T47D (cell line): Measurements from ENCODE around the gene VAMP2.

Experiments used
- DNase-seq, 2 experiments: peaks; one replicate each; pipeline versions ENCODE4 v3.0.0 to v3.0.0-alpha.2; 2011 to 2012; ENCODE audit warnings: low read depth in 1 of 2, low spot score in 1 of 2
- JUND ChIP-seq: IDR thresholded peaks from 2 replicates; pipeline ENCODE4 v1.6.1; 2012; ENCODE audit warnings: low read depth
- in situ Hi-C: cut with HindIII; loops from 2 replicates; pipeline ENCODE4 v1.10.0; 2016; ENCODE audit warnings: low sequenced_read_pairs, low pct_unique_long_range_greater_than_20kb

The VAMP2 gene

GRCh38 chr17:8156246-8156992 lies 6.3 kb downstream of the VAMP2 start:
- TF ChIP-seq JUND, result no peak
- DNase-seq, result peak; percentile 98 to 100
- in situ Hi-C loops, result no loop called here

GRCh38 chr17:8155996-8156245 lies 6.8 kb downstream of the VAMP2 start:
- DNase-seq, result no peak
- in situ Hi-C loops, result no loop called here
- no peak for TF ChIP-seq JUND

GRCh38 chr17:8155231-8155995 lies 7.3 kb downstream of the VAMP2 start:
- peak in 1 of 2 experiments; percentile 90 for DNase-seq
- no peak for TF ChIP-seq JUND
- in situ Hi-C loops, result no loop called here

DNA sequence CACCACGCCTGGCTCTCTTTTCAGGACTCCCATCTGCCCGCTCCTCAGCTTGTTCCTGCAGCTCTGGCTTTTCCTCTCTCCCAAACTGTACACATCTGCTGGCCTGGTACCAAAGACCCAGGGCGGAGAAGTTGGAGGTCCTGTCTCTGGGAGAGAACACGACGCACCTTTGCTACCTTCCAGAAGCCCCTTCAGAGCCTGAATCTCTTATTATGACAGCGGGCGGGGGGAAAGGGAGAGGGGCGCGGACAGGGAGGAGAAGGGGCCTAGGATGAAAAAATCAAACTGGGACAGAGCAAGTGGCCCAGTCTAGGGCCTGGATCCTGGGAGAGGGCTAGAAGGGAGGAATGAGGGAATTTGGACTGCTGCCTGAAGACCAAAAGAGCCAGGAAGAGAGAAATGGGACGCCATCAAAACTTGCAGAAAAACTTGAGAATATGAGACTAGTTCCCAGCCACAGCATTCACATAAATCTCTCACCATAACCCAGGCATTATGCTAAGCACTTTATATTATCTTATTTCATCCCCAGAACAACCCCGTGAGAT lies 8.1 kb downstream of the VAMP2 start:
- in situ Hi-C loops, result no loop called here
- TF ChIP-seq JUND, result no peak
- no peak for DNase-seq

- DNase-seq, result peak; percentile 64 to 95
- in situ Hi-C loops, result no loop called here
- no peak for TF ChIP-seq JUND
These were observed 8.7 kb downstream of the VAMP2 start for GRCh38 chr17:8153957-8154607.

DNA sequence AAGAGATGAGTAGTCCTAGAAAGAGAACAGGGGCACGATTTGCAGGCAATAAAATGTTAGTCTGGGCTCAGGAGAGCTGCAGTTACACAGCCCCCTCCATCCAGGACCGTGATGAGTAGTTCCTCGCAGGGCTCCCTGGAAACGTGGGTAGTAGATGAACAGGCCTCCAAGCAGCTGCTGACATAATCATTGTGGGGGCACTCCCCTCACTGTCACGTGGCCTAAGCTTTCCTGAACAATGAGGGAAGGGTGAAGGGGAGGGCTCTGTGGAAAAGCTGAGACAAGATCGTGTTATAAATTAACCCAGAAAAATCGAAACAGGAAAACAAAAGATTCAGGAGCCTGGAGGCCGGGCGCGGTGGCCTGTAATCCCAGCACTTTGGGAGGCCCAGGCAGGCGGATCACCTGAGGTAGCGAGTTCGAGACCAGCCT lies 9.2 kb downstream of the VAMP2 start:
- in situ Hi-C loops, result no loop called here
- DNase-seq, result no peak
- no peak for TF ChIP-seq JUND

- DNase-seq, result no peak
- in situ Hi-C loops, result no loop called here
- TF ChIP-seq JUND, result no peak
These were observed 9.7 kb downstream of the VAMP2 start for GRCh38 chr17:8153031-8153451.

DNA sequence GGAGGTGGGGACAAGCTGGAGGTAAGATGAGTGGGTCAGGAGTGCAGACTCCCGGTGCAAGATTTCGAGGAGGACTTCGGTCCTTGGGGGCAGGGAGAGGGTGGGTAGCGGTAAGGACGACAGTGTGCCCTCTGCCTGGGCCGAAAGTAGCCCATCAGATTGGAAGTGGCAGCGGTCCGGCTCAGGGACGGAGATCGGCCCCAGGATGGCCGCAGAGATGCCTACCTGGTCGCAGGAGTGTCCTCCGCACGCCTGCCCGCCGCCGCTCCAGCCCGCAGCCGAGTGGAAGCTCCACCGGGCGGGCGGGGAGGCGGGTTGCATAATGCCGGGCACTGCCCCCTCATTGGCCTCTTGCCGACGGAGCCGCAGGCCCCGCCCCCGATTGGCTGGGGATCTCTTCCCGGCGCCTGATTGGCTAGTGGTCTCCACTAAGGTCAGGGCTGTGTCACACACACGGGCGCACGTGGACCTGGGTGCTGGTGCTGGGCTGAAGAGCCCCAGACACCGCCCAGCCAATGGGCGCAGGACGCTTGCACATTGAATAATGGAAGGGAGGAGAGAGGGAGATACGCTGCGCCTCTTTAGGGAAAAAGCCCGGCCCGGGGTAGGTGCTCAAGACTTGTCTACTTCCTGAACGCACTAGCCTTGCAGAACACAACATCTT lies 10.5 kb downstream of the VAMP2 start, which contains the start of gene PER1:
Gene PER1 (minus strand): TSS at position 293 of the 664 bp plus-strand sequence. CDS start 1,698 bp downstream, outside the sequence.
- peak; percentile 95 to 96 for DNase-seq
- no peak for TF ChIP-seq JUND
- in situ Hi-C loops, result no loop called here

GRCh38 chr17:8151641-8152111 lies 11.1 kb downstream of the VAMP2 start:
- in situ Hi-C loops, result no loop called here
- TF ChIP-seq JUND, result no peak
- peak in 1 of 2 experiments; percentile 37 for DNase-seq

DNA sequence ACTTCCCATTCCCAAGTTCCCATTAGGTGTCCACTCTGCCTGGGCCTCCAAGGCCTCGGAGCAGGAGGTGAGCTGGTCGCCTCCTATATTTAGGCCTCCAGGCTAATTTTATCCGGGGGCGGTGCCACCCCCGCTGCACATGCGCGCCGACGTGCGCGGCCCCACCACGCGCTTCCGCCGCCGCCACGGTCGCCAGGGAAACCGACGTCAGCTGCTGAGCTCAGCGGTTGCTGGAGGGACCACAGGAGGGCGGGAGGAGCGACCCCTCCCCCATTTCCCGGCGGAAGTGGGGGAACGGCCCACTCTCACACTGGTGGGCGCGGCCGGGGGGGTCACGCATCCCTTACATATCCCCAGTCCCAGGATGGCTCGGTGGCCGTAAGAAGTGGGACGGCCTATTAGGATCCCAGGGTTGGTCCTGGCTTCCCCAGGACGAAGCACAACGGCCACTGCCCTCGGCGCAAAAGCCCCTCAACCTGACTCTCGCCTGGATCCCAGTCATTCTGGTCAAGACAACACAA lies 11.6 kb downstream of the VAMP2 start:
- no peak for DNase-seq
- in situ Hi-C loops, result no loop called here
- TF ChIP-seq JUND, result no peak

- no peak for TF ChIP-seq JUND
- in situ Hi-C loops, result no loop called here
- DNase-seq, result no peak
These were observed 12.3 kb downstream of the VAMP2 start for GRCh38 chr17:8150194-8151119.
